GM12865 (cell line): Measurements from ENCODE around the gene PTPRU.

Experiments used
- DNase-seq: peaks from one replicate; pipeline ENCODE4 v3.0.0; 2010; ENCODE audit warnings: low read depth
- H3K4me3 ChIP-seq: 2 replicates; pipeline ENCODE4 v1.5.1; 2011; ENCODE audit warnings: mild to moderate bottlenecking, low read depth, low read length, control low read depth
- TF ChIP-seq, protein P1 (sequence below): IDR thresholded peaks from 2 replicates; pipeline ENCODE4 v1.5.1; 2011; ENCODE audit warnings: low read length, control low read depth, low read depth, inconsistent platforms; ENCODE audit not compliant: insufficient read depth; ENCODE audit errors: missing control alignments

PTPRU gene

GRCh38 chr1:29260531-29260930 is 24.2 kb downstream of the PTPRU start:
- no peak for DNase-seq
- H3K4me3 ChIP-seq, result no peak overlapping the region
- TF ChIP-seq, protein P1, sequence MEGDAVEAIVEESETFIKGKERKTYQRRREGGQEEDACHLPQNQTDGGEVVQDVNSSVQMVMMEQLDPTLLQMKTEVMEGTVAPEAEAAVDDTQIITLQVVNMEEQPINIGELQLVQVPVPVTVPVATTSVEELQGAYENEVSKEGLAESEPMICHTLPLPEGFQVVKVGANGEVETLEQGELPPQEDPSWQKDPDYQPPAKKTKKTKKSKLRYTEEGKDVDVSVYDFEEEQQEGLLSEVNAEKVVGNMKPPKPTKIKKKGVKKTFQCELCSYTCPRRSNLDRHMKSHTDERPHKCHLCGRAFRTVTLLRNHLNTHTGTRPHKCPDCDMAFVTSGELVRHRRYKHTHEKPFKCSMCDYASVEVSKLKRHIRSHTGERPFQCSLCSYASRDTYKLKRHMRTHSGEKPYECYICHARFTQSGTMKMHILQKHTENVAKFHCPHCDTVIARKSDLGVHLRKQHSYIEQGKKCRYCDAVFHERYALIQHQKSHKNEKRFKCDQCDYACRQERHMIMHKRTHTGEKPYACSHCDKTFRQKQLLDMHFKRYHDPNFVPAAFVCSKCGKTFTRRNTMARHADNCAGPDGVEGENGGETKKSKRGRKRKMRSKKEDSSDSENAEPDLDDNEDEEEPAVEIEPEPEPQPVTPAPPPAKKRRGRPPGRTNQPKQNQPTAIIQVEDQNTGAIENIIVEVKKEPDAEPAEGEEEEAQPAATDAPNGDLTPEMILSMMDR, result no peak

DNA sequence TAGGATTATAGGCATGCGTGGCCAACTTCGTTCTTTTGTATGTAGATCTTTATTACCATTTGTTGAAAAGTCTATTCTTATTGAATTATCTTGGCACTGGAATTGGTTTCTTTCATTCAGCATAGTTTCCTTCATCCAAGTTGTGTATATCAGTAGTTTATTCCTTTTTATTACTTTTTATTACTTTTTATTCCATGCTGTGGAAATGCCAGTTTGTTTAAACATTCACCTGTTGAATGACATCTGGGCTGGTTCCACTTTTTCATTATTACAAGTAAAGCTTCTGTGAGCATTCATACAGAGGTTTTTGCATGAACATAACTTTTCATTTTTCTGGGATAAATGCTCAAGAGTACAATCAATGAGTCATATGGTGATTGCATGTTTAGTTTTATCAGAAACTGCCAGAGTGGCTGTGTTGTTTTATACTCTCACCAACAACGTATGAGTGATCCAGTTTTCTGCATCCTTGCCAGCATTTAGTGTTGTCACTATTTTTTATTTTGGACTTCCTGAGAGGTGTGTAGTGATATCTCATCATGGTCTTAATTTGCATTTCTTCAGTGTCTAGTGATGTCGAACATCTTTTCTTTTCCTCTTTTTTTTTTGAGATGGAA is 28.6 kb downstream of the PTPRU start:
- no peak overlapping the region for H3K4me3 ChIP-seq
- DNase-seq, result no peak
- TF ChIP-seq, protein P1, result no peak

GRCh38 chr1:29266912-29267311 is 30.6 kb downstream of the PTPRU start:
- TF ChIP-seq, protein P1, result no peak
- DNase-seq, result no peak
- no peak overlapping the region for H3K4me3 ChIP-seq

GRCh38 chr1:29267321-29268070 is 31.2 kb downstream of the PTPRU start:
- TF ChIP-seq, protein P1, result no peak
- no peak overlapping the region for H3K4me3 ChIP-seq
- no peak for DNase-seq

GRCh38 chr1:29269382-29269781 is 33.1 kb downstream of the PTPRU start:
- DNase-seq, result no peak
- H3K4me3 ChIP-seq, result no peak overlapping the region
- TF ChIP-seq, protein P1, result no peak

DNA sequence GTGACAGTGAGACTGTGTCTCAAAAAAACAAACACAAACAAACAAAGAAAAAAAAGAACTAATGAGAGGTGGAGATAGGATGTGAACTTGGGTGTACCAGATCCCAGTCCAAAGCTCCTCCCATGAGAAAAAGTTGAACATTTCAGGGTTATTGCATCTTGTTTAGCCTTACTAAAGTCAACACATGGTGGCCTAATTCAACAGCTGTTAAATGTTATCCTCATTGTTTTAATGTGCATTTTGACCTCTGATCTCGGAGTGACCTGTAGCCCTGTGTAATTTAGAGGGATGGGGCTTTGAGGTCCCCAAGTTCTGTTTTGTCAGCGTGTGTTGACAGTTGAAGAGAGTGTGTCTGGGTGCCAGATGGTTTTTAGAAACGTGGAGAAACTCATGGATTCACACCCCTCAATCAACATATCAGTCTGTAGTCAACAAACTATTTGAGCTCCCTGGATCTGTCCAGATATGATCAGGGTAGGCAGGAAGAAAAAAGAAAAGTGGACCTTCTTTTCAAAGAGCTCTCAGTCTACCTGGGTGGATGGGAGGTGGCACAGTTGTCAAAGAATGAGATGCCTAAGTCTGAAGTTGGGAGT is 34.7 kb downstream of the PTPRU start:
- no peak overlapping the region for H3K4me3 ChIP-seq
- no peak for DNase-seq
- TF ChIP-seq, protein P1, result no peak
